GM19023 (cell line): ENCODE results near the gene ELAVL1.

Experiments
- ATAC-seq: cut with Tn5 transposase; IDR thresholded peaks from one replicate; pipeline ENCODE4 v1.9.1; 2021; ENCODE audit warnings: mild to moderate bottlenecking, moderate library complexity; ENCODE audit not compliant: unreplicated experiment

Gene ELAVL1

DNA sequence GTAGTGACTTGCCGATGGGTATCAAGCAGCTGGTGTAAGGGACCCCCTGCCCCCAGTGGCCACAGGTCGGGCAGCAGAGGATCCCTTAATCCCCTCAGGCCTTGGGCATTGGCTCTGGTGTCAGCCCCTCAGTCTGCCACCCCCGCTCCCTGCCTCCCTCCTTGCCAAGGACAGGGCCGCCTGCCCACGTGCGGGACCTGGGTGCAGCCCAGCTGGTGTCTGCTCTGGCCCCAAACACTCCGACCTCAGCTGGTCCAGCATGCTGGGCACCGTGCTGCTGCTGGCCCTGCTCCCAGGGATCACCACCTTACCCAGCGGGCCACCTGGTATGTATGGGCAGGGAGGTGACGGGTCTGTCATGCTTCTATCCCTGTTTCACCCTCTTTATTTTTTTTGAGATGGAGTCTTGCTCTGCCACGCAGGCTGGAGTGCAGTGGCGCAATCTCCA, 90.8 kb downstream of the ELAVL1 start, which contains the start of gene TGFBR3L:
TSS of gene TGFBR3L (plus strand) at position 233 of the 448 bp plus-strand sequence.
- no peak for ATAC-seq

DNA sequence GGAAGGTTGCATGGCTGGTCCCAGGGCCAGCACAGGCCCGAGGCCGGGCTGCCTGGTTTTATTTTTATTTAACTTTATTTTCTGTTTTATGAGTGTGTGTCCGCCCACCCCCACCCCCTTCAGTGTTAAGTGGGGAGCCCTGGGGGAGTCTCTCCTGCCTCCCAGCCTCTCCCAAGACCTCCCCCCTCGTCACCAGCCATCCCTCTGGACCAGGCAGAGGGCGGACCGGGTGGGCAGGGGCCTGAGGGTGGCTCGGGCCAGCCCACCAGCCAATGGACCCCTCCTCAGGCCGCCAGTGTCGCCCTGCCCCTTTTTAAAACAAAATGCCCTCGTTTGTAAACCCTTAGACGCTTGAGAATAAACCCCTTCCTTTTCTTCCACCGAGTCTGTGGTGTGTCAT, 91.3 kb downstream of the ELAVL1 start:
- no peak for ATAC-seq

DNA sequence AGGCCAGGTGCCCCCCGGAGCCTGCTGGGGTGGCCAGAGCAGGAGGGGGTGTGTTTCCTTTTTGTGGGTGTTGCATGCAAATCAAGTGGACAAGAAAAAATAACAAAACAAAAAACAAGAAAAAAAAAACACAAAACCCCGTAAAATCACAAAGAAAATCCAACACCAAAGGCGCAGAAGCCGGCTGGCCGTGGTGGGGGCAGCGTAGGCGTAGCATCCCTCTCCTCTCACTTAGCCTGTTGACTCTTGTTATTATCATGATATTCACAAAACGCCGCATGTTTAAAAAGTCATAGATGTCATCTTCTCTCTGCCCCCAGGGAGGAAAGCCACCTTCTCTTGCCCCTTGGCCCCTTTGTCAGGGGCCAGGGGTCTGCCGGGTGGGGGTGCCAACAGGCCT, 91.8 kb downstream of the ELAVL1 start:
- no peak for ATAC-seq

DNA sequence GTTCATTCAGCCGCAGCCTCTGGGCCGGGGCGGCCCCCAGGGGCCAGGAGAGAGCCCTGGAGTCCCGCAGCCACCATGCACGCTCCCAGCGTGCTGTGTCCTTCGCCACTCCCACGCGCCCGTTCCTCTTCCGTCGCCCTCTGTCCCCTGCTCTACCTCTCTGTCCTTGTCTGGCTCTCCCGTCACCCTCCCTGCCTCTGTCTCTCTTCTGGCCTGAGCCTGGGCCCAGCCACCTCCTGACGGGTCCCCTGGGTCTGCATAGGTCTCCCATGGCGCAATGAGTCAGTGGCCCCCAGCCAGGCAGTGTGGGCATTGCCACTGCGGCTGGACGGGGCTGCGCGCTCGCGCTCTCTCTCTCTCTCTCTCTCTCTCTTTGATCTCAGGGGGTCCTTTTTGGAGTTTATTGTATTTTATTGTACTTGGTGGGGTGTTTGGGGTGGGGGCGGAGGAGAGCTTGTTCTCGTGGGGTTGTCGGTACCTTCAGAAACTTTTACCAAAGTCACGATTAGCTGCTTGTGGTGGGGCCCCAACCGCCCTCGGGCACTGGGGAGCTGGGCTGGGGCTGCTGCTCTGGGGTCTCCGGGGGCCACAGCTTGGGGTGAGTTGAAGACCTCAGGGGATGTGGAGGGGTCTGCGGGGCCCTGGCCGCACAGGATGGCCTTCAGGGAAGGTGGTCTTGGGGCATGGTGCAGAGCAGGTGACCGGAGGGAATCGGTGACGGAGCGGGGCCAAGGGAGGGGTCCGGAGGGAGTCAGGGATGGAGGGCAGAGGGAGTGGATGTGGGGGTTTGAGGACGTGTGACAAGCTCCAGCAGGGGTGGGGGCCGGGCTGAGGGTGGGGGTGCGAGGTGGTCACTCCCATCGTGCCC, 92.5 kb downstream of the ELAVL1 start:
- no peak for ATAC-seq

DNA sequence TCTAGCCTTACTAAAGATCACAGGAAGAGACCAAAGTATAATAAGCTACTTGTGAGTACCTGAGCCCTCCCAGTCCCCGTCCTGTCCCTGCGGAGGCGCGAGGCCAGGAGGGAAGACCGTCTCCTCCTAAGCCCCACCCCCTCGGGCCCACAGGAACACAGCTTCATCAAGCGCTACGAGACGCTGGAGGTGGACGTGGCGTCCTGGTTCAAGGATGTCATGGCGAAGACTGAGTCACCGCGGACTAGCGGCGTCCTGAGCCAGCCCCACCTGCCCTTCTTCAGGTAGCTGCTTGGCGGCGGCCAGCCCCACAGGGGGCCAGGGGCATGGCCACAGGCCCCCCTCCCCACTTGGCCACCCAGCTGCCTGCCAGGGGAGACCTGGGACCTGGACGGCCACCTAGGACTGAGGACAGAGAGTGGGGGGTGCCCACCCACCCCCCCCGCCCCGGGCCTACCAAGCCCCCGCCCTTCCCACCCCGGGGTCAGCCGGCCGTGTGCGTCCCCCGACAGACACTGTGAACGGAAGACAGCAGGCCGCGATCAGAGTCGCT, 93.2 kb downstream of the ELAVL1 start:
- ATAC-seq: no peak

DNA sequence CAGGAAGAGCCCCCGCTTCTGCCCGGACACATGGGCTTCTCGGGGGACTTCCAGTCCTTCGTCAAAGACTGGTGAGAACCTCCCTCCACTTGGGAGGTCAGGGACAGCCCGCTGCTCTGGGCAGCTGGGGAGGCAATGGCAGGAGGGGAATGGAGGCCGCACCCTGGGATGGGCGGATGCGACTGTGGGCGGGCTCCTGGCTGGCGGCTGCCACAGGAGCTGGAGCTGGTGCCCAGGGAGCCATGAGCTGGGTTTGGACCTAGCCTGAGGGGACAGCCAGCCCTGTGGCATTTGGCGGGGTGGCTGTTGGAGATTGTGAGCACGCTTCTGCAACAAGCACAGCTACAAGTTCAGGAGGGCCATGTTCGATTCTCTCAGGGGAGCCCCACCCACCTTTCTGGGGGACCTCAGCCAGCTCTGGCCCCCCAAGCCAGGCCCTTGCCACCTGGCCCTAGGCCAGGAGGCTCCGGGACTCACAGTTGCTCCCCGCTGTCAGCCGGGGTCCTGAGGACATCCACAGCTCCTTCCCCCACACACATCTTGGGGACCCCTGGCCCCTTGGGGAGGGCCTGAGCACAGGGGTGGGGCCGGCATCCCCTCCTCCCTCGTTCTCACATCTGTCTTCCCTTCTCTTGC, 93.8 kb downstream of the ELAVL1 start:
- ATAC-seq: no peak

DNA sequence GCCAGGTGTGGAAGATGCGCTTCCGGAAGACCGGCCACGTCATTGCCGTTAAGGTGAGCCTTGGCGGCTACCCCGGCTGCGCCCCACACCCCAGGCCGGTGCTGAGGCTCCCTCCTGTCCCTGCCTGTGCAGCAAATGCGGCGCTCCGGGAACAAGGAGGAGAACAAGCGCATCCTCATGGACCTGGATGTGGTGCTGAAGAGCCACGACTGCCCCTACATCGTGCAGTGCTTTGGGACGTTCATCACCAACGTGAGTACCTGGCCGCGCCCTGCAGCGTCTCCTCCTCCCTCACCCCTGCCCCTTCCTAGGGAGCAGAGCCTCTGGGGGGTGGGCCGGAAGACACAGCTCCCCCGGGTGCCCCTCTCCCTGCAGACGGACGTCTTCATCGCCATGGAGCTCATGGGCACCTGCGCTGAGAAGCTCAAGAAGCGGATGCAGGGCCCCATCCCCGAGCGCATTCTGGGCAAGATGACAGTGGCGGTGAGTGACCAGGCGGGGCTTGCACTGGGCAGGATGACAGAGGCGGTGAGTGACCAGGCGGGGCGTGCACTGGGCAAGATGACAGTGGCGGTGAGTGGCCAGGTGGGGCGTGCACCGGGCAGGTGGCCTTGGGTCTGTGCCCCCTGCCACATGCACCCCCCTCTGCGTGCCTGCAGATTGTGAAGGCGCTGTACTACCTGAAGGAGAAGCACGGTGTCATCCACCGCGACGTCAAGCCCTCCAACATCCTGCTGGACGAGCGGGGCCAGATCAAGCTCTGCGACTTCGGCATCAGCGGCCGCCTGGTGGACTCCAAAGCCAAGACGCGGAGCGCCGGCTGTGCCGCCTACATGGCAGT, 94.9 kb downstream of the ELAVL1 start:
- no peak for ATAC-seq

DNA sequence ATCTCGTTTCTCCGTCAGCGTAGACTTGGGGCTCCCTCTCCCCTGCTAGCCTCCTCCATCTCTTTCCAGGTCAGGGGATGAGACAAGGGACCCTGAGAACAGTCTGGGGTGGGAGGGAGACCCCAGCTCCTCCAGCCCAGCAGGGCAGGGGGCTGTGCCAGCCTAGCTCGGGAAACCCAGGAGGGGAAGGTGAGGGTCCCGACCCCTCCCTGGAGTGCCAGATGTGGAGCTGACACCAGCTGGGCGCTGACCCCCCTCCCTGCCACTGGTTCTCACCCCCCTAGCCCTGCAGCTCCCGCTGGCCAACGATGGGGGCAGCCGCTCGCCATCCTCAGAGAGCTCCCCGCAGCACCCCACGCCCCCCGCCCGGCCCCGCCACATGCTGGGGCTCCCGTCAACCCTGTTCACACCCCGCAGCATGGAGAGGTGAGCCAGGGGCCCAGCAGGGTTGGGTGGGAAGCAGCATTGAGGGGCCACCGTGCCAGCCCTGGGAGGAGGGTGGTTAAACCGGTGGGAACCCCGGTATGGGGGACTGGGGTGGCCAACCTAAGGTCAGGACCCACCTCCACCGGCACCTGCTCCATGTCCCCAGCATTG, 95.9 kb downstream of the ELAVL1 start:
- ATAC-seq: no peak

DNA sequence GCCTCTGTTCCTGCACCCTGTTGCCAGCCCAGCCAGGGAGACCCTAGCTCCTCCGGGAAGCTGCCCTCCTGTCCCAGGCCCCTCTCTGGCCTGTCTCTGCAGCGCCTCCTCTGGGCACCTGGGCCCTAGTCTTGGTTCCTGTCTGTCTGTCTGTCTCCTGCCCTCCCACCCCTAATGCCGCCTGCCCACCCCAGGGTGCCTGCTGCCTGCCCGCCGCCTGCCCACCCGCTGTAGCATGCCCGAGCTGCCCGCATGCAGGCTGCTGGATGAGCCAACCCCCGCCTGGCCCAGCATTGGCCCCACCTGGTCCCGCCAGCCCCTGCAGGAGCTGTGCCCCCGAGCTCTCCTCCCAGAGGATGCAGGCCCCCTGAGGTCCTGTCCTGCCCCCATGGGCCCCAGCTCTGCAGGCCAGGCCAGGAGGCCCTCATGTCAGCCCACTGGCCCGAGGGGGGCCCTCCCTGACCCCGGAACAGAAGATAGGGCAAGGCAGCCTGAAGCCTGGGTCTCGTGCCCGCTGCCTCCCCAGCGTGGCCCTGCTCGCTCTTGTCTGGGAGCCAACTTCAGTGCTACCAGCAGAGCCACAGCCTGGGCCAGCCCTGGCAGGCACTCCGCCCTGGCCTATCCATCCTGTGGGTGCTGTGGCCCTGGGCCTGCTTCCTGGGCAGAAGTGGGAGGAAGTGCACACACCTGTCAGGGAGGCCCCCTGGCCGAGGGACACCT, 96.5 kb downstream of the ELAVL1 start:
- no peak for ATAC-seq
